Measurements from ENCODE around the gene XCR1.

XCR1 gene

GRCh38 chr3:46027021-46027705, at the start of gene XCR1:
XCR1 (minus strand) TSS chr3:46027483; CDS start chr3:46021947, 5,536 bp downstream.
- H3K4me3 ChIP-seq (replicated peaks; ENCODE audit: low read depth, low read length), result no peak within 1 kb of the TSS
- TF ChIP-seq CTCF (IDR thresholded peaks at IDR 0.05; ENCODE audit: low read depth, low read length, missing control alignments), result no peak
- DNase-seq (ENCODE audit: extremely low read depth, low read depth), result no peak

- TF ChIP-seq CTCF (IDR thresholded peaks at IDR 0.05; ENCODE audit: low read depth, low read length, missing control alignments), result no peak
- no peak for DNase-seq (ENCODE audit: extremely low read depth, low read depth)
- no peak overlapping the region for H3K4me3 ChIP-seq (replicated peaks; ENCODE audit: low read depth, low read length)
Measured at GRCh38 chr3:46076606-46077005, 49.3 kb upstream of the XCR1 start.

GRCh38 chr3:46075816-46076215, 48.5 kb upstream of the XCR1 start:
- DNase-seq (ENCODE audit: extremely low read depth, low read depth), result no peak
- no peak for TF ChIP-seq CTCF (IDR thresholded peaks at IDR 0.05; ENCODE audit: low read depth, low read length, missing control alignments)
- H3K4me3 ChIP-seq (replicated peaks; ENCODE audit: low read depth, low read length), result no peak overlapping the region

GRCh38 chr3:46071222-46071858, 44.1 kb upstream of the XCR1 start:
- TF ChIP-seq CTCF (IDR thresholded peaks at IDR 0.05; ENCODE audit: low read depth, low read length, missing control alignments), result no peak
- DNase-seq (ENCODE audit: extremely low read depth, low read depth), result no peak
- H3K4me3 ChIP-seq (replicated peaks; ENCODE audit: low read depth, low read length), result no peak overlapping the region

- no peak for DNase-seq (ENCODE audit: extremely low read depth, low read depth)
- no peak for TF ChIP-seq CTCF (IDR thresholded peaks at IDR 0.05; ENCODE audit: low read depth, low read length, missing control alignments)
- H3K4me3 ChIP-seq (replicated peaks; ENCODE audit: low read depth, low read length), result no peak overlapping the region
Measured at GRCh38 chr3:46070595-46071093, 43.4 kb upstream of the XCR1 start.

- no peak for DNase-seq (ENCODE audit: extremely low read depth, low read depth)
- TF ChIP-seq CTCF (IDR thresholded peaks at IDR 0.05; ENCODE audit: low read depth, low read length, missing control alignments), result no peak
- H3K4me3 ChIP-seq (replicated peaks; ENCODE audit: low read depth, low read length), result no peak overlapping the region
Measured at GRCh38 chr3:46068501-46068900, 41.2 kb upstream of the XCR1 start.

All from HFF-Myc (cell line).